GM13976 (cell line): ENCODE data around the gene SLC6A17.

Experiments used
- DNase-seq: peaks from one replicate; pipeline ENCODE4 v3.0.0; 2012; ENCODE audit warnings: low spot score
- CTCF ChIP-seq: IDR thresholded peaks from 2 replicates; pipeline ENCODE4 v1.5.1; 2012; ENCODE audit warnings: borderline replicate concordance, mild to moderate bottlenecking; ENCODE audit not compliant: insufficient read depth; ENCODE audit errors: extremely low read depth, missing control alignments, control extremely low read depth
- in situ Hi-C: fragments of 300-500 bp; cut with MboI; formaldehyde crosslinking; loops from one replicate; pipeline ENCODE4 v1.12.0; 2022; ENCODE audit warnings: low sequenced_read_pairs, mixed read lengths, inconsistent platforms; ENCODE audit not compliant: unreplicated experiment

The SLC6A17 gene

GRCh38 chr1:110196917-110197765 is 46.8 kb downstream of the SLC6A17 start:
- TF ChIP-seq CTCF: peak; percentile 88
- in situ Hi-C loops: no loop called here
- peak; percentile 91 for DNase-seq

GRCh38 chr1:110197905-110198629 is 47.8 kb downstream of the SLC6A17 start:
- in situ Hi-C loops: no loop called here
- TF ChIP-seq CTCF: no peak
- no peak for DNase-seq

- in situ Hi-C loops: no loop called here
- no peak for TF ChIP-seq CTCF
- DNase-seq: no peak
Observed at GRCh38 chr1:110198746-110199145, 48.5 kb downstream of the SLC6A17 start.

- in situ Hi-C loops: loop anchor here (10.0 kb wide), 1 partner anchor 255 kb away; the partner anchor contains the start of gene PROK1
- no peak for DNase-seq
- no peak for TF ChIP-seq CTCF
Observed at GRCh38 chr1:110200190-110200589, 49.9 kb downstream of the SLC6A17 start.

GRCh38 chr1:110200666-110201065 is 50.4 kb downstream of the SLC6A17 start:
- no peak for TF ChIP-seq CTCF
- in situ Hi-C loops: loop anchor here (10.0 kb wide), 1 partner anchor 254 kb away; the partner anchor contains the start of gene PROK1
- DNase-seq: no peak

GRCh38 chr1:110201157-110201825 is 51.0 kb downstream of the SLC6A17 start:
- TF ChIP-seq CTCF: no peak
- in situ Hi-C loops: loop anchor here (10.0 kb wide), 1 partner anchor 254 kb away; the partner anchor contains the start of gene PROK1
- no peak for DNase-seq
